SJSA1 (cell line): ENCODE data around the gene KLHL22. TPM values are rescaled to one million over a fixed set of nuclear protein-coding genes. Genes with fewer than 3 reads are reported as not detected.

Experiments used
- DNase-seq, 2 experiments: peaks; one replicate each; pipeline ENCODE4 v3.0.0-alpha.2; 2015 to 2020; ENCODE audit warnings: low spot score in 2 of 2, low read depth in 1 of 2
- H3K27ac ChIP-seq: fragments of 250-450 bp; sonication (Bioruptor Pico); 2 replicates; pipeline ENCODE4 v1.5.1; 2020; ENCODE audit warnings: mild to moderate bottlenecking, moderate library complexity
- H3K27me3 ChIP-seq: fragments of 250-450 bp; sonication (Bioruptor Pico); replicated peaks from 2 replicates; pipeline ENCODE4 v1.5.1; 2020; ENCODE audit warnings: mild to moderate bottlenecking, moderate library complexity
- H3K36me3 ChIP-seq: fragments of 250-450 bp; sonication (Bioruptor Pico); 2 replicates; pipeline ENCODE4 v1.5.1; 2020; ENCODE audit warnings: mild to moderate bottlenecking
- H3K4me1 ChIP-seq: fragments of 250-450 bp; sonication (Bioruptor Pico); replicated peaks from 2 replicates; pipeline ENCODE4 v1.6.1; 2021; ENCODE audit warnings: mild to moderate bottlenecking
- H3K4me3 ChIP-seq: fragments of 250-450 bp; sonication (Bioruptor Pico); 2 replicates; pipeline ENCODE4 v1.5.1; 2020; ENCODE audit warnings: mild to moderate bottlenecking
- H3K9me3 ChIP-seq: fragments of 250-450 bp; sonication (Bioruptor Pico); replicated peaks from 2 replicates; pipeline ENCODE4 v1.5.1; 2020; ENCODE audit warnings: mild to moderate bottlenecking
- total RNA-seq: library from RNA; depleted of rRNA; stranded (reverse); fragments of >200 nt; shearing (Covaris generic); gene quantifications from 2 replicates; pipeline ENCODE4 v1.2.3, GENCODE V29; 2014

The KLHL22 gene
- total RNA-seq, 1 experiment from 2014 or later, result 24.2 TPM

DNA sequence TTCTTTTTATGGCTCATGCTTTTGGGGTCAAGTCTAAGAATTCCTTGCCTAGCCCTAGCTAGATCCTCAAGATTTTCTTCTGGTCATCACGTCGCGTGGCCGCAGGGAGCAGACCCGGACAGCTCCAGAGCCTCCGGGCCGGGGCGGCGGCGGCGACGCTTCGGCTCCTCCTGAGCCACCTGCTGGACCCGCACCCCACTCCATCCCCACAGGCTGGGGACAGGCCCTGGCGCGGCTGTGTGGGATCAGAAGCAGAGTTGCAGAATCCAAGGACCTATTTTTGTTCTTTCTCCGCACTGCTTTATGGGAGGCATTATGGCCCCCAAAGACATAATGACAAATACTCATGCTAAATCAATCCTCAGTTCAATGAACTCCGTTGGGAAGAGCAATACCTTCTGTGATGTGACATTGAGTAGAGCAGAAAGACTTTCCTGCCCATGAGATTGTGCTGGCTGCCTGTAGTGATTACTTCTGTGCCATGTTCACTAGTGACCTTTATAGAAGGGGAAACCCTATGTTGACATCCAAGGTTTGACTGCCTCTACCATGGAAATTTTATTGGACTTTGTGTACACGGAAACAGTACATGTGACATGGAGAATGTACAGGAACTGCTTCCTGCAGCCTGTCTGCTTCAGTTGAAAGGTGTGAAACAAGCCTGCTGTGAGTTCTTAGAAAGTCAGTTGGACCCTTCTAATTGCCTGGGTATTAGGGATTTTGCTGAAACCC is 45.6 kb downstream of the KLHL22 start:
- Histone ChIP-seq H3K4me3 (no peak overlapping the region), H3K4me1 (0 out of 2 replicates have a peak, but pooled peaks cover 3% of the 10 kb centered on the region), H3K27ac (no peak overlapping the region), H3K36me3 (peaks cover 8% of the 10 kb centered on the region), H3K9me3 (no peaks in the 10 kb centered on the region), H3K27me3 (no peaks in the 10 kb centered on the region)
- DNase-seq, result no peak

DNA sequence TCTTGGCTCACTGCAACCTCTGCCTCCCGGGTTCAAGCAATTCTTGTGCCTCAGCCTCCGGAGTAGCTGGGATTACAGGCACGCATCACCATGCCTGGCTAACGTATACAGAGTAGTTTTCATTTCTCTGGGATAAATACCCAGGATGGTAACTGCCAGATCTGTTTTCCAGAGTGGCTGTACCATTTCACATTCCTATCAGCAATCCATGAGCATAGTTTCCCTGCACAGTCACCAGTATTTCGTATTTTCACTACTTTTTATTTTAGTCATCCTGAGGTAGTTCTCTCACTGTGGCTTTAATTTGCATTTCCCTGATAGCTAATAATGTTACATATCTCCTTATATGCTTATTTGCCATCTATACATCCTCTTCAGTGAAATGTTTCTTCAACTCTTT is 47.0 kb downstream of the KLHL22 start:
- Histone ChIP-seq H3K9me3 (no peaks in the 10 kb centered on the region), H3K36me3 (peaks cover 14% of the 10 kb centered on the region), H3K27me3 (no peaks in the 10 kb centered on the region), H3K4me3 (no peak overlapping the region), H3K4me1 (no peaks in the 10 kb centered on the region), H3K27ac (no peak overlapping the region)
- no peak for DNase-seq

DNA sequence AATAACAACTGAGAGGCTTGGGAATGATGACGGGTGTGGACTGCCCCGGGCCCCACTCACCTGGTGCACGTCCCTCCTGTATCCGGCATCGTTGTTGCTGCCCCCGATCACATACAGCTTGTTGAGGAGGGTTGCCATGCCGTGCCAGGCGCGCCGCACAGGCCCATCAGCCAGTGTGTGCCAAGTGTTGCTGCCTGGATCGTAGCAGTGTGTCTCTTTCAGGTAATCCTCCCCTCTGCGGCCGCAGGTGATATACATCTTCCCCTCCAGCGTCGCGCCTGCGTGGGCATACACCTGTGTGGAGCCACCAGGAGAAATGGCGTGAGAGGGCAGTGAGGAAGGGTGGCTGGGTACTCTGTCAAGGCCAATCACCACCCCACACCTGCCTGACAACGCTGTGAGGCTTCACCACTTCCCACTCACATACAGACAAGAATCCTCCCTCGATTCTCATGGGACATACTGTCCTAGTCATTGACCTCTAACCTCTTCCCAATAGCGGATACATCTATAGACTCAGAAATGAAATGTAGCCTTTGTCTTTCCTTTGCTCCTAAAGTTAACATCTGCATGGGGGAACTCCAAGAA is 49.1 kb downstream of the KLHL22 start:
- H3K27me3 ChIP-seq, result no peaks in the 10 kb centered on the region
- H3K9me3 ChIP-seq, result no peaks in the 10 kb centered on the region
- no peaks in the 10 kb centered on the region for H3K4me1 ChIP-seq
- H3K27ac ChIP-seq, result no peak overlapping the region
- no peak for DNase-seq
- peaks cover 28% of the 10 kb centered on the region for H3K36me3 ChIP-seq
- no peak overlapping the region for H3K4me3 ChIP-seq

DNA sequence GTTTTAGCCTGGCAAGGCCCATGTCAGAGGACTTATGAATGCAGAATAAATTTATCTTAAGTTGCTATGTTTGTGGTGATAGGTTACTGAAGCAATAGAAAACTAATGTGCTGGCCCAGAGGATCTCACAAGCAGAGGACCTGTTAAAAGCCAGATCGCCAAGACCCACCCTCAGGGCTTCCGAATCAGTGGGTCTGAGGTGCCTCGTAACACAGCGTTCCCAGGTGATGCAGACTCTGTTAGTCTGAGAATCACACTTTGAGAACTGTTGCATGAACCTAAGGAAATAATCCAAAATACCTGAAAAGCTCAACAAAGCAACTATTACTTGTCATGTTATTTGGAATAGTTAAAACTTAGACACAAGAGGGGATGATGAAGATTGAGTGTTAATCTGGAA is 51.3 kb downstream of the KLHL22 start:
- Histone ChIP-seq H3K4me3 (no peak overlapping the region), H3K36me3 (peaks cover 28% of the 10 kb centered on the region), H3K27me3 (no peaks in the 10 kb centered on the region), H3K9me3 (no peaks in the 10 kb centered on the region), H3K27ac (no peak overlapping the region), H3K4me1 (no peaks in the 10 kb centered on the region)
- no peak for DNase-seq

DNA sequence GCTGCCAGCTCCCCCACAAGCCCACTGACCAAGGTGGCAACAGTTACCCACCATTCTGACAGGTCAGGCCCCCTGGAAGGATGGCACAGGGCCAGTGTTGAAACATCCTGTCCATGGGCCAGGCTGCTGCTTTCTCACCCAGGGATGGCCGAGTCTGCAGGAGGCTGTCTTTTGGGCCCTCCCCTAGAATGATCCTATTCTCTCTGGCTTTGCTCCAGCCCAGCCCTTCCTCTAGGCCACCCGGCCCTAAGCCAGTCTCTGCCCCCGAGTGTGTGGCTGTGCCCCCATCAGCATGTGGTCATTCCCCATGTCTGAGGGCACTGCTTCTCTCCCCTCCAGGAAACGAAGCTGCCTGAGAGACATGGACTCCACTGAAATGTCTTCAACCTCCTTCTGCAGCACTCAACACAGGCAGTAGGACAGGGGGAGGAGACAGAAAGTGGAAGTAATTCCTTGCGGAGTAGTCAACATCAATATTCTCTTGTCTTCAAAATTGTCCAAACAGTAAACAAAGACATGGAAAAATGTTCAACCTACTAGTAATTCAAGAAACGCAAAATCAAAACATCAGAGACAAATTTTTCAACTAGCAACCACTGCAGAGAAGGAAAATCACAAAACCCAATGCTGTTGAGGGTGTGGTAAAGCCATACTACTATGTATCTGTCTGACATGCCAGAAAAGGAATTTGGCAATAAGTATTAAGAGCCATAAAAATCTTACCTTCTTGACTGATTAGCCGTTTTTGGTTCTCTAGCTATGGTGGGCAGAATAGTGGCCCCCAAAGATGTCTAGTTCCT is 52.9 kb downstream of the KLHL22 start:
- Histone ChIP-seq H3K36me3 (peaks cover 32% of the 10 kb centered on the region), H3K4me3 (no peak overlapping the region), H3K4me1 (peaks cover 14% of the 10 kb centered on the region), H3K27me3 (no peaks in the 10 kb centered on the region), H3K9me3 (0 out of 2 replicates have a peak, but pooled peaks cover 3% of the 10 kb centered on the region), H3K27ac (no peak overlapping the region)
- no peak for DNase-seq

DNA sequence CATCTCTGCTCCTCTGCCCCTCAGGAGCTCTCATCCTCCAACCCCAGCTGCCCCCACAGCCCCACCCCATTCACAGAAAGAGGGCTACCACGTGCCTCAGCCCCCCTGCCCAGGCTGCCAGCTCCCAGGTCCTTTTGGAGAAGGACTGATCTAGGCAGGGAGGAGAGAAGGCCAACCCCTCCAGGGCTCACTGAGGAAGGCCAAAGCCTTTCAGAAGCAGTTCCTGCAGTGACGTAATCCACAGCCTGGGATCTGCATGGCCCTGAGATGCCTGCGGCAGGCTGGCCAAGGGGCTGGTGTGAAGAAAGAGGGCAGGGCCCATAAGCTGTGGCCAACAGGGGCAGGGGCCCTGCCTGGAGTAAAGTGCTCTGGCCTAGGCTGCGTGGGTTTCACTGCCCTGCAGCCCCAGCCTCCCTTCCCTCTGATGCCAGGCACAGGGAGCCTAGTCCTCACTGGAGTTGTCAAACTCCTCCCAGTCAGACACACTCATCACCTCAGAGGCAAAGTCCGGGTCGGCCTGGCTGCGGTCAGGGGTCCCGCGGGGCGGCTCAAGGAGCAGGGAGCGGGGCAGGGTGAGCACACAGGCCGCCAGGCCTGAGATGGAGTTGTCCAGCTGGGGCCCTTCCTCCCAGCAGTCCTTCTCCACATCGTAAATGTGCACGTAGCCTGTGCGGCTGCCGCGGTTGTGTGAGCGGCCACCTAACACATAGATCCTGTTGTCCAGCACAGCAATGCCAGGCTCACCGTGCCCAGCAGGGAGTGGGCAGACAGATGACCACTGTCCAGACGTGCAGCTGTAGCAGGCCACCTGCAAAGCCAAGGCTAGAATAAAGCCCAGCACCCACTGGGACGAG is 53.7 kb downstream of the KLHL22 start:
- no peaks in the 10 kb centered on the region for H3K27me3 ChIP-seq
- no peak overlapping the region for H3K27ac ChIP-seq
- DNase-seq, result no peak
- no peak overlapping the region for H3K4me3 ChIP-seq
- H3K9me3 ChIP-seq, result 0 out of 2 replicates have a peak, but pooled peaks cover 3% of the 10 kb centered on the region
- H3K36me3 ChIP-seq, result peaks cover 38% of the 10 kb centered on the region
- peaks cover 17% of the 10 kb centered on the region for H3K4me1 ChIP-seq

DNA sequence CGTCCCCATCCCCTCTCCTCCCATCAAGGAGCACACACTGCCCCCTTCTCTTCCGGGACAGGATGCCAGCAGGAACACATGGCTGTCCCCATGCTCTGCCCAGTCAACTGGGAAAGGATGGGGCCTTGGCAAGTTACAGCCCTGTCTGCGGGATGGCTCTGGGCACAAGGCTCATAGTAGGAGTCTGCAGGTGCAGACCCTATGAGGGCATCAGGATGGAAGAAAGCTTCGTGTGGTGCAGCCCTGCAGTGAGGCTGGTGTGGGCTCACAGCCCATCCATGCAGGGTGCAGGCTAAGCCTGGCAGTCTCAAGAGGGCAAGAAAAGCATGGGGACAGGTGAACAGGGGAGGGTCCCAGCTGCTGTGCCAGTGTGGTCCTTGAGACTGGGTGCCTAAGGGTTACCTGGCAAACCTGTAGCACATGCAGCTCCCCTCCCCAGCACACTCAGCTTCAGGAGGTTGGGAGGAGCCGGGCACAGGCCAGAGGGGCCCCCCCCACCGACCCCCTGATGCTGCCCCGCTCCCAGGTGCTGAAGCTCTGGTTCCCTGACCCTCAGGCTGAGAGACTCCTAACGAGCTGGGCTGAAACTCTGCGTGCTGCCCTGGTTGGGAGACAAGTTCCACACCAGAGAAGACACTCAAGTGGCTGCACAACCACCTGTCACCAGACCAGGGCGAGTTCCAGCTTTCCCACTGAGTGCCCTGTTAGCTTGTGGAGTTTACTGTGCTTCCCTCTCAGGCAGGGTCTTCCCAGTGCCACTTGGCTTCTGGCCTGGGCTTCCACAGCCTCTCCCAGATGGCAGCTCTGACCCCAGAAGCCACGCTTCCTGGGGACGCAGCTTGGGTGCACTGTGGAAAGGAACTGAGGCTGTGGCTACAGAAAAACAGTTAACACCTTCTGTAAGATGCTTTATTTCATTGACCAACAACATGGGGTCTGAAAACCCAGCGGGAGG is 54.7 kb downstream of the KLHL22 start:
- peaks cover 22% of the 10 kb centered on the region for H3K4me1 ChIP-seq
- no peaks in the 10 kb centered on the region for H3K27me3 ChIP-seq
- H3K9me3 ChIP-seq, result 0 out of 2 replicates have a peak, but pooled peaks cover 3% of the 10 kb centered on the region
- no peak overlapping the region for H3K27ac ChIP-seq
- peaks cover 42% of the 10 kb centered on the region for H3K36me3 ChIP-seq
- no peak for DNase-seq
- no peak overlapping the region for H3K4me3 ChIP-seq

DNA sequence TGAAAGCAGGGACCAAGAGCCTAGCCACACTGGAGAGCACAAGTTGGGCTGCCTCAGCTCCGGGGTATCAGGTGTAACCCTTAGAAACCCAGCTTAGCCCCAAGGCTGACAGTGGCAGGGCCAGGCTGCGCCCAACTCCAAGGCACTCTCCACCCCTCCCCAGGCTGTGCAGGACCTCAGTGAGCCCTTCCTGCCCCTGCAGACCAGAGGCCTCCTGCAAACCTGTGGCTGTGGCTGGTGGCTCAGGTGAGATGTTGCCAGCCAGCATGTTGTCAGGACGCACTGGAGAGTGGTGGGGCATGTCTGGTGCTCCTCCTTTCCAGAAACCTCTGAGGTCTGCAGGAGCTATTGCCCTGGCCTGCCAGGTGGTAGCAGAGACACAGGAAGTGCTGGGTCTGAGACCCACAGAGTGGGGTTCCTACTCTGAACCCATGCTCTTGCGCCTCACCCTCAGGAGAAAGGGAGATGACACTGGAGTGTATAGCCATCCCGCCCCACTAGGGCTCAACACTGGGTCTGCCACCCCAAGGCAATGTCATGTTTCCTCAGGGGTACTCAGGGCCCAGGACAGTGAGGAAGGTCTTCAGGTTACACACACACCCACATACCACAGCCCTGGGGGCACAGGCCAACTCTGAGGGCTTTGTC is 55.5 kb downstream of the KLHL22 start:
- no peak for DNase-seq
- Histone ChIP-seq H3K4me3 (no peak overlapping the region), H3K27ac (no peak overlapping the region), H3K36me3 (peaks cover 48% of the 10 kb centered on the region), H3K9me3 (0 out of 2 replicates have a peak, but pooled peaks cover 3% of the 10 kb centered on the region), H3K4me1 (peaks cover 31% of the 10 kb centered on the region), H3K27me3 (no peaks in the 10 kb centered on the region)

DNA sequence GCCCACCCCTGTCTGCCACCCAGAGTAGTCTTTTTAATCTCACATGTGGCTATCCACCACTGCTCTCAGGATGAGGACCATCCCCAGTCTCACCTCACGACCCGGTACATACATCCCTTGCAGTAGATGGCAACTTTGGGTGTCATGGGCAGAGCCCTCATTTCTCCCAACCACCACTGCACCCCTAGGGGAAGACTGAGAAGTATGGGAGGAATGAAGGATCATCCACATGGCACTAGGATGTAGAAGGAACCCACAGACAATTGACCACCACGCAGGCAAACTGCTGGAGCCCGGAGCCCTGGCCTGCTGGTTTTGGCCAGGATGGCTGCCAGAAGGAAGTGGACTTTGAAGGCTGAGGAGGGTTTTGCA is 56.1 kb downstream of the KLHL22 start:
- no peak overlapping the region for H3K4me3 ChIP-seq

DNA sequence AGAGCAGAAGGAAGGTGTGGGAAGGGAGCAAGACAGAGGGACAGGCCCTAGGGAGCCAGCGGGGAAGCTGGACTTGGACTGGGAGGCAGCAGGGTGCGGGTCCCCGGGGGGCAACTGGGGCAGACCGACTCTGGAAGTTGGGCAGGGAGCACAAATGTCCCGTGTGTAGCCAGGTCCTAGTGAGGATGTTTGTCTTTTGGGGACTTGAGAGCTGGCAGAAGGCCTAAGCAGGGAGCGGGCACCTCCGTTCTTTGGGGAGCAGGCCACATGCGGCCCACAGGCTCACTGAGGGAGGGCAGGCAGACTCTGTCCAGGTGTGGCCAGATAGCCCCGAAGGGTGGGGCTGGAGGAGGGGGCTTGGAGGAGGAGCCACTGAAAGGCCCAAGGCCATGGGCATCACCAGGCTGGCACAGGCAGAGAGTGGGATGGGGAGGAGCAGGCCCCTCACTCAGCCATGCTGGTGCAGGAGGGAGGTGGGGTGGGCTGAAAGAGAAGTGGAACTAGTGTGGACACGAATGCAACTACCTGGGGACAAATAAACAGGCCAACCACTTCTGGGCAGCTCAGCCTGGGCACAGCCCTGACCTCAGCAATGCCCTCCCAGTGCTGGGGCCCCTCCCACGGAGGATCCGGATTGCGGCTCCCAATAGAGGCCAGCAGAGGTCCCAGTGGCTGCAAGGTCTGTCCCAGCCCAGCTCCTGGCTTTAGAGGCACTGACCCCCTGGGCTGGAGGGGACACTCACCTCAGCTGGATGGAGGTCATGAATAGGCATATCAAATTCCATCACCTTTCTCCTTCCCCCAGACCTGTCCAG is 56.7 kb downstream of the KLHL22 start:
- Histone ChIP-seq H3K27ac (no peak overlapping the region), H3K4me1 (peaks cover 33% of the 10 kb centered on the region), H3K36me3 (peaks cover 52% of the 10 kb centered on the region), H3K4me3 (peak overlapping the region; percentile 88), H3K9me3 (0 out of 2 replicates have a peak, but pooled peaks cover 3% of the 10 kb centered on the region), H3K27me3 (no peaks in the 10 kb centered on the region)
- DNase-seq, result peak in 1 of 2 experiments; percentile 39

More for the DNA sequence above, 56.1 kb downstream of the KLHL22 start:
- Histone ChIP-seq H3K36me3 (peaks cover 50% of the 10 kb centered on the region), H3K4me1 (peaks cover 33% of the 10 kb centered on the region), H3K27me3 (no peaks in the 10 kb centered on the region), H3K27ac (no peak overlapping the region), H3K9me3 (0 out of 2 replicates have a peak, but pooled peaks cover 3% of the 10 kb centered on the region)
- DNase-seq, result no peak

DNA sequence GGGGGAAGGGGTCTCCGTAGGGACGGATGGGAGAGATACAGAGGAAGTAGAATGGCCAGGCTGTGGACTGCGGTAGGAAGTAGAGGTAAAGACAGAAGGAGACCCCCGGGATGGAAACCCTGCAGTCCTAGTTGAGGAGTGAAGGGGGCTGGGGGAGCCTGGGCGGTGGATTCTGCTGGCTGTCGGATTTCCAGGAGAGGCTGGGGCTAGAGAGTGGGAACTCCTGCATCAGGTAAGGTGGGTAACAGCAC is 57.2 kb downstream of the KLHL22 start:
- Histone ChIP-seq H3K4me3 (peak overlapping the region; percentile 88), H3K36me3 (peaks cover 56% of the 10 kb centered on the region), H3K27me3 (no peaks in the 10 kb centered on the region), H3K9me3 (0 out of 2 replicates have a peak, but pooled peaks cover 3% of the 10 kb centered on the region), H3K27ac (peak overlapping the region; percentile 53), H3K4me1 (peaks cover 33% of the 10 kb centered on the region)
- DNase-seq, result no peak
